ENCODE data around the gene OAT.

- TF ChIP-seq CTCF (IDR thresholded peaks at IDR 0.05) (no peak), POLR2AphosphoS5 (IDR thresholded peaks at IDR 0.05) (no peak)
These were observed 43.4 kb downstream of the OAT start for GRCh38 chr10:124375353-124375614.

Data from gastroesophageal sphincter (tissue), 3 donors.